K562 (cell line): ENCODE measurements around the gene TMEM30A. TPM values are rescaled to one million over a fixed set of nuclear protein-coding genes. Genes with fewer than 3 reads are reported as not detected.

Experiments
- BCLAF1 ChIP-seq, 2 experiments: fragments of 450-650 bp in 1 of 2; IDR thresholded peaks; 2 replicates each; pipeline ENCODE4 v1.6.1; 2011 to 2017; ENCODE audit warnings: low read depth in 2 of 2, antibody characterized with exemption in 1 of 2, borderline replicate concordance in 1 of 2, low read length in 1 of 2, mild to moderate bottlenecking in 1 of 2, mixed read lengths in 1 of 2; ENCODE audit not compliant: control insufficient read depth in 1 of 2
- BHLHE40 ChIP-seq: IDR thresholded peaks from 2 replicates; pipeline ENCODE4 v1.6.1; 2011; ENCODE audit warnings: low read length, improper control_type of control experiment
- CEBPB ChIP-seq: fragments of 450-650 bp; IDR thresholded peaks from 2 replicates; pipeline ENCODE4 v1.6.1; 2016; ENCODE audit warnings: missing genetic modification characterization, missing compliant biosample characterization
- CXXC5 ChIP-seq: fragments of 250-450 bp; sonication (Bioruptor Pico); IDR thresholded peaks from 2 replicates; pipeline ENCODE4 v1.8.0; 2022; ENCODE audit warnings: inconsistent platforms, mild to moderate bottlenecking, moderate library complexity
- HNRNPL ChIP-seq: fragments of 200-400 bp; formaldehyde crosslinking; IDR thresholded peaks from 2 replicates; pipeline ENCODE4 v1.6.1; 2017; ENCODE audit warnings: low read depth, mild to moderate bottlenecking, low read length
- MEIS2 ChIP-seq: fragments of 450-650 bp; IDR thresholded peaks from 2 replicates; pipeline ENCODE4 v1.6.1; 2014; ENCODE audit warnings: mild to moderate bottlenecking; ENCODE audit not compliant: partially characterized antibody
- MGA ChIP-seq: fragments of 450-650 bp; IDR thresholded peaks from 2 replicates; pipeline ENCODE4 v1.6.1; 2016; ENCODE audit warnings: mild to moderate bottlenecking, moderate library complexity
- RAD21 ChIP-seq, 2 experiments: fragments of 250-450 bp in 1 of 2; fragments of 450-650 bp in 1 of 2; sonication (Bioruptor Pico) in 1 of 2; formaldehyde crosslinking in 1 of 2; IDR thresholded peaks in 1 of 2; conservative IDR thresholded peaks in 1 of 2; 2 replicates each; pipeline versions ENCODE4 v1.4.0 to v1.8.0; 2020 to 2022; ENCODE audit warnings: mild to moderate bottlenecking in 2 of 2, moderate library complexity in 1 of 2
- SRSF1 ChIP-seq: fragments of 200-400 bp; formaldehyde crosslinking; IDR thresholded peaks from 2 replicates; pipeline ENCODE4 v1.6.1; 2017; ENCODE audit warnings: mild to moderate bottlenecking, low read depth, low read length, moderate library complexity
- TEAD4 ChIP-seq, 2 experiments: sonication (generic) in 1 of 2; formaldehyde crosslinking in 1 of 2; IDR thresholded peaks; 2 replicates each; pipeline versions ENCODE4 v1.6.1 to v1.8.0; 2012 to 2022; ENCODE audit warnings: borderline replicate concordance in 1 of 2, inconsistent platforms in 1 of 2, low read length in 1 of 2, mild to moderate bottlenecking in 1 of 2, missing genetic modification reagents in 1 of 2
- ZNF316 ChIP-seq: fragments of 450-650 bp; IDR thresholded peaks from 2 replicates; pipeline ENCODE4 v1.6.1; 2016
- polyA plus RNA-seq, 8 experiments: library from polyadenylated mRNA; depleted of rRNA in 4 of 8; stranded (reverse) in 5 of 8; unstranded in 3 of 8; fragments of >200 nt; fragmentation: Nextera tagmentation in 2 of 8; fragmentation: Illumina TruSeq in 1 of 8; extraction: Ambion mirVana in 2 of 8; extraction: Trizol in 1 of 8; gene quantifications; 2 replicates each; pipeline versions ENCODE4 v1.2.1 to v1.2.3, GENCODE V29; 2011 to 2014; ENCODE audit warnings: inconsistent platforms in 1 of 8, missing spikeins in 1 of 8
- total RNA-seq, 7 experiments: library from RNA; depleted of rRNA in 6 of 7; stranded (reverse); fragments of >200 nt in 6 of 7; fragmentation: Illumina TruSeq in 2 of 7; extraction: Trizol in 2 of 7; gene quantifications; 2 replicates each; pipeline versions ENCODE4 v1.2.1 to v1.2.3, GENCODE V29; 2011 to 2021; ENCODE audit warnings: low replicate concordance in 1 of 7

The TMEM30A gene
- total and polyA plus RNA-seq, 9 of the 15 experiments (the other 6 are each of a cell fraction or from before 2014, with no cell fraction given): 6.5 to 31.2 (median 16.3) TPM

- TF ChIP-seq MGA: no peak
- peak; percentile 2 for TF ChIP-seq MEIS2
- TF ChIP-seq BCLAF1 (IDR thresholded peaks at IDR 0.05; ENCODE audit: borderline replicate concordance in 1 of 2, control insufficient read depth in 1 of 2, low read depth in 2 of 2, low read length in 1 of 2): no peak
- TF ChIP-seq CEBPB (tag): peak; percentile 42; the same call in 1 of the 2 replicates
- peak; percentile 22; the same call in 1 of the 2 replicates for TF ChIP-seq TEAD4 (IDR thresholded peaks at IDR 0.05; ENCODE audit: low read length)
- no peak for TF ChIP-seq TEAD4 (CRISPR knock-in tag; IDR thresholded peaks at IDR 0.05; ENCODE audit: borderline replicate concordance)
- TF ChIP-seq BHLHE40: no peak
- TF ChIP-seq HNRNPL: no peak
- TF ChIP-seq RAD21 (CRISPR knock-in tag; conservative IDR thresholded peaks at IDR 0.05 in 1 of 2, IDR thresholded peaks at IDR 0.05 in 1 of 2): peak; percentile 58 to 68
- no peak for TF ChIP-seq CXXC5
- no peak for TF ChIP-seq ZNF316
- TF ChIP-seq SRSF1: no peak
Observed at GRCh38 chr6:75230484-75231325, 53.9 kb downstream of the TMEM30A start (continued).
